Measurements from ENCODE around the gene ZNF831. TPM values are rescaled to one million over a fixed set of nuclear protein-coding genes. Genes with fewer than 3 reads are reported as not detected.

The ZNF831 gene
- total RNA-seq, 2 donors from 2014 or later, result 3.3 to 5.7 TPM

- H3K27me3 Mint-ChIP-seq, result no peaks in the 10 kb centered on the region
- ATAC-seq (peak; percentile 90 to 92), DNase-seq (ENCODE audit: low spot score) (peak; percentile 87)
- H3K4me1 Mint-ChIP-seq (ENCODE audit: low read depth in 2 of 2), result peaks cover 22 to 33% of the 10 kb centered on the region in 2 donors
- H3K36me3 Mint-ChIP-seq, result no peaks in the 10 kb centered on the region
- peak overlapping the region; percentile 31 for H3K4me3 Mint-ChIP-seq
- H3K27ac Mint-ChIP-seq, result peak overlapping the region; percentile 53 to 81
- H3K9me3 Mint-ChIP-seq, result no peaks in the 10 kb centered on the region
Measured at GRCh38 chr20:59207742-59208357, 44.2 kb downstream of the ZNF831 start.

GRCh38 chr20:59210186-59210585 is 46.6 kb downstream of the ZNF831 start:
- peaks cover 14 to 25% of the 10 kb centered on the region in 2 donors for H3K4me1 Mint-ChIP-seq (ENCODE audit: low read depth in 2 of 2)
- H3K27ac Mint-ChIP-seq, result peak overlapping the region in 1 of 2 donors; percentile 13
- H3K4me3 Mint-ChIP-seq, result no peak overlapping the region
- no peak for DNase-seq (ENCODE audit: low spot score)
- H3K27me3 Mint-ChIP-seq, result no peaks in the 10 kb centered on the region
- H3K36me3 Mint-ChIP-seq, result no peaks in the 10 kb centered on the region
- ATAC-seq, result no peak
- H3K9me3 Mint-ChIP-seq, result no peaks in the 10 kb centered on the region

DNA sequence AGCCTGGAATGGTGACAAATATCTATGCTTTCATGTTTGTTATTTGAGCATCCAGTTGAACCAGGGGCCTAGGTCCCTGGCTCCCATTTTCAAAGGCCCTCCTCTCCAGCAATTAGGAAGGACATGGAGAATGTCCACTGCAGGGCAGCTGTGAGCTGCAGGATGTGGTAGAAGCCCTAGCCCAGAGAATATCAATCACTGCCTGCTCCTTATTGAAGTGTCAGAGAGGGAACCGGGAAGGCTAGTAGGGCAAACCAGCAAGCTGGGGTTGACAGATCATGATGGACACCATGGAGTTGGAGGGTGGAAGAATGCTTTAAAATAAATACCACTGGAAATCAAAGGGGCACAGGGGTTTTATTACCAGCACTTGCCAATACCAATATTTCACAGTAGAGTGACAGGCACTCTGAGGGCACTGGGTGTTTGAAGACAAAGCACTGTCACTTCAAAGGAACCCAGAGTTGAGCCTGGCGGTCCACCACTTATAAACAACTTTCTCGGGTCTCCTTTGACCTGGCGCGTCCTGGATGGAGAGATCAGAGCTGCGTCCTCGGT is 47.7 kb downstream of the ZNF831 start:
- no peaks in the 10 kb centered on the region for H3K27me3 Mint-ChIP-seq
- no peaks in the 10 kb centered on the region for H3K36me3 Mint-ChIP-seq
- H3K27ac Mint-ChIP-seq, result peak overlapping the region in 1 of 2 donors; percentile 81
- no peaks in the 10 kb centered on the region for H3K9me3 Mint-ChIP-seq
- H3K4me1 Mint-ChIP-seq (ENCODE audit: low read depth in 2 of 2), result peaks cover 19 to 23% of the 10 kb centered on the region in 2 donors
- DNase-seq (ENCODE audit: low spot score), result no peak
- no peak for ATAC-seq
- H3K4me3 Mint-ChIP-seq, result no peak overlapping the region

- DNase-seq (ENCODE audit: low spot score), result no peak
- Mint-ChIP-seq H3K36me3 (no peaks in the 10 kb centered on the region), H3K27me3 (no peaks in the 10 kb centered on the region), H3K4me1 (ENCODE audit: low read depth in 2 of 2) (peaks cover 9 to 16% of the 10 kb centered on the region in 2 donors), H3K27ac (no peak overlapping the region), H3K9me3 (no peaks in the 10 kb centered on the region), H3K4me3 (no peak overlapping the region)
- ATAC-seq, result no peak
Measured at GRCh38 chr20:59214073-59214472, 50.5 kb downstream of the ZNF831 start.

DNA sequence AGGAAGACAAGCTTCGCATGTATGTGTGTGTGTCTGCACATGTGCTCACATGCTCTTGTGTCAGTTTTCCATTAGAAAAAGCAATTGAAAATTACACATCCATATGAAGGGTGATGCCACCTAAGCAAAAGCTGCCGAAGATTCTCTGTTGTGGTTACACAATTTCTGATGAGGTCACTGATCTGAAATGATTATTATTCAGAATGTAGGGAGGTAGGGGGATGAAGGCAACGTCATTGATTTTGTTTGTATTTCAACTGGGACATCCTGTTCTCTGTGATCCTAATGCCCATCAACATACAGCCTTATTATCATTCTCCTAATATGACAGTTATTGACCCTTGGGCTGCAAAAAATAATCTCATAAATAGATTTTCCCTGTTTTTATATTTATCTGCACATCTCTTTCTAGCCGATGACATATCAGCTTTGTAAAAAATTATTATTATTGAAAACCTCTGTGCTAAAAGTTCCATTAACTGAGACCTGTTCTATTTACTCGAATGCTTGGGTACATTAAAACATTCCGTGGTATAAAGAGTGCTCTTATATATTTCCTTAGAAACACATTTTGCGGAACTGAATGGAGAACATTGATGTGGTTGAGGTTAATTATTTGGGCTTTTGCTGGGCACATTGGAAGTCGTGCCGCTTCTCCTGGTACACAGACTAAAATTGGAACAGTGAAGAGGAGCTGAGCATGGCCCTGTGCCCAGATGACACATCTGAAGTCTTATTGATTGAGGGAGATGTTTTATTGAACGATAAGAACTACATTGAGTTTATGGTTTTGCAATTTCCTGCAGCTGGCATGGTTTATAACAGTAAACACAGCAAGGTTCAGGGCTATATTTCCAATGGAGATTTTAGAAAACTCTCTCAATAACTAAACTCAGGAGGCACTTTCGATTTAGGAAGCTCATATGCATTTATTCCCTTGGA is 51.3 kb downstream of the ZNF831 start:
- Mint-ChIP-seq H3K36me3 (no peaks in the 10 kb centered on the region), H3K4me3 (no peak overlapping the region), H3K4me1 (ENCODE audit: low read depth in 2 of 2) (peaks cover 9 to 13% of the 10 kb centered on the region in 2 donors), H3K9me3 (no peaks in the 10 kb centered on the region), H3K27ac (no peak overlapping the region), H3K27me3 (no peaks in the 10 kb centered on the region)
- ATAC-seq (no peak), DNase-seq (ENCODE audit: low spot score) (no peak)

- no peaks in the 10 kb centered on the region for H3K27me3 Mint-ChIP-seq
- peak; percentile 28 to 53 for ATAC-seq
- no peak for DNase-seq (ENCODE audit: low spot score)
- H3K4me1 Mint-ChIP-seq (ENCODE audit: low read depth in 2 of 2), result peaks cover 15 to 16% of the 10 kb centered on the region in 2 donors
- peak overlapping the region; percentile 10 to 45 for H3K27ac Mint-ChIP-seq
- no peaks in the 10 kb centered on the region for H3K36me3 Mint-ChIP-seq
- no peaks in the 10 kb centered on the region for H3K9me3 Mint-ChIP-seq
- no peak overlapping the region for H3K4me3 Mint-ChIP-seq
Measured at GRCh38 chr20:59217173-59217572, 53.6 kb downstream of the ZNF831 start.

GRCh38 chr20:59217794-59218280 is 54.2 kb downstream of the ZNF831 start:
- Mint-ChIP-seq H3K9me3 (no peaks in the 10 kb centered on the region), H3K4me1 (ENCODE audit: low read depth in 2 of 2) (peaks cover 15 to 22% of the 10 kb centered on the region in 2 donors), H3K4me3 (no peak overlapping the region), H3K27ac (peak overlapping the region; percentile 10 to 28), H3K27me3 (no peaks in the 10 kb centered on the region), H3K36me3 (no peaks in the 10 kb centered on the region)
- DNase-seq (ENCODE audit: low spot score) (no peak), ATAC-seq (no peak)

- H3K27ac Mint-ChIP-seq, result peak overlapping the region in 1 of 2 donors; percentile 16
- H3K36me3 Mint-ChIP-seq, result no peaks in the 10 kb centered on the region
- H3K4me3 Mint-ChIP-seq, result no peak overlapping the region
- H3K27me3 Mint-ChIP-seq, result no peaks in the 10 kb centered on the region
- ATAC-seq, result no peak
- H3K9me3 Mint-ChIP-seq, result no peaks in the 10 kb centered on the region
- peaks cover 16 to 24% of the 10 kb centered on the region in 2 donors for H3K4me1 Mint-ChIP-seq (ENCODE audit: low read depth in 2 of 2)
- no peak for DNase-seq (ENCODE audit: low spot score)
Measured at GRCh38 chr20:59219211-59219610, 55.6 kb downstream of the ZNF831 start.

GRCh38 chr20:59220161-59220560 is 56.5 kb downstream of the ZNF831 start:
- Mint-ChIP-seq H3K36me3 (no peaks in the 10 kb centered on the region), H3K9me3 (no peaks in the 10 kb centered on the region), H3K27ac (peak overlapping the region in 1 of 2 donors; percentile 16), H3K27me3 (no peaks in the 10 kb centered on the region), H3K4me3 (no peak overlapping the region), H3K4me1 (ENCODE audit: low read depth in 2 of 2) (peaks cover 16 to 24% of the 10 kb centered on the region in 2 donors)
- no peak for ATAC-seq
- no peak for DNase-seq (ENCODE audit: low spot score)

GRCh38 chr20:59221049-59221706 is 57.6 kb downstream of the ZNF831 start:
- DNase-seq (ENCODE audit: low spot score), result no peak

DNA sequence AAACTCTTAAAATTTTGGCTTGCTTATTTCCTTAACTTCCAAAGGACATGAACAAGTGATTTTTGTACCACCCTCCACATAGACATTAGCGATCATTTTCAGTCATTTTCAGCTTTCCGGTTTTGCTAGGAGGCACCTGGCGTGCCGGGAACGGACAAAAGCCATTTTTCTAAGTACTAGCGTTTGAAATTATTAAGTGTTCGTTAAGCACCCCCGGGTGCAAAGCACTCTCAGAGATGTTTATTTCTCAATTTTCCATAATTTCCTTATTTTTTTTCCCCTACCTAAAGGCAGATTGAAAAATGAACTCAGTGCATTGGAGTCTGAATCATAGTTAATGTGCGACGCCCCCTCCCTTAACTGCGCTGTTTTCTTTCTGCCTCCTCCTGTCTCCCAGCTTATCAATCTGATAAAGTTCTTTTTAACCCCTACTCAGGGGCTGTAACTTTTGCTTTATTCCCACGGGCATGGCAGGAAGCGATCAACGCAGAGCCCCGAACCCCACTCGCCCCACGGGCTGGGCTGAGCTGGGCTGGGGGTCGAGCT is 58.2 kb downstream of the ZNF831 start:
- H3K4me1 Mint-ChIP-seq (ENCODE audit: low read depth in 2 of 2), result peaks cover 11 to 15% of the 10 kb centered on the region in 2 donors
- peak overlapping the region; percentile 44 for H3K4me3 Mint-ChIP-seq
- H3K9me3 Mint-ChIP-seq, result no peaks in the 10 kb centered on the region
- DNase-seq (ENCODE audit: low spot score) (no peak), ATAC-seq (peak in 1 of 2 donors; percentile 37)
- no peaks in the 10 kb centered on the region for H3K27me3 Mint-ChIP-seq
- H3K36me3 Mint-ChIP-seq, result no peaks in the 10 kb centered on the region
- H3K27ac Mint-ChIP-seq, result peak overlapping the region; percentile 58 to 86

More at GRCh38 chr20:59221049-59221706, 57.6 kb downstream of the ZNF831 start:
- no peaks in the 10 kb centered on the region for H3K36me3 Mint-ChIP-seq
- H3K9me3 Mint-ChIP-seq, result no peaks in the 10 kb centered on the region
- H3K4me3 Mint-ChIP-seq, result no peak overlapping the region
- H3K27ac Mint-ChIP-seq, result peak overlapping the region in 1 of 2 donors; percentile 61
- peaks cover 15 to 20% of the 10 kb centered on the region in 2 donors for H3K4me1 Mint-ChIP-seq (ENCODE audit: low read depth in 2 of 2)
- no peaks in the 10 kb centered on the region for H3K27me3 Mint-ChIP-seq
- ATAC-seq, result no peak

GRCh38 chr20:59222253-59223181 is 58.9 kb downstream of the ZNF831 start:
- no peaks in the 10 kb centered on the region for H3K27me3 Mint-ChIP-seq
- peak overlapping the region; percentile 85 for H3K4me3 Mint-ChIP-seq
- no peaks in the 10 kb centered on the region for H3K9me3 Mint-ChIP-seq
- peak; percentile 91 to 96 for ATAC-seq
- peak overlapping the region; percentile 58 to 86 for H3K27ac Mint-ChIP-seq
- H3K36me3 Mint-ChIP-seq, result no peaks in the 10 kb centered on the region
- peak; percentile 86 for DNase-seq (ENCODE audit: low spot score)
- H3K4me1 Mint-ChIP-seq (ENCODE audit: low read depth in 2 of 2), result peaks cover 6 to 15% of the 10 kb centered on the region in 2 donors
